Mesenchymal stem cell (in vitro differentiated cells and primary cell): Measurements from ENCODE around the gene ADAP1.

Experiments
- DNase-seq: peaks from one replicate; pipeline ENCODE4 v3.0.0-alpha.2; 2013
- H2AFZ ChIP-seq: one replicate; pipeline ENCODE4 v1.6.1; 2013; ENCODE audit warnings: low read depth, mild to moderate bottlenecking, control low read depth, inconsistent platforms, low read length, moderate library complexity
- H2AK5ac ChIP-seq: 2 replicates; pipeline ENCODE4 v1.6.1; 2013; ENCODE audit warnings: low read length, moderate library complexity, mild to moderate bottlenecking, inconsistent platforms; ENCODE audit not compliant: severe bottlenecking
- H2BK120ac ChIP-seq: one replicate; pipeline ENCODE4 v1.6.1; 2013; ENCODE audit warnings: low read depth, mild to moderate bottlenecking, inconsistent platforms, low read length, moderate library complexity
- H2BK12ac ChIP-seq, 2 experiments: one replicate each; pipeline ENCODE4 v1.6.1; 2013; ENCODE audit warnings: inconsistent platforms in 2 of 2, low read length in 2 of 2, mild to moderate bottlenecking in 2 of 2, moderate library complexity in 2 of 2, control low read depth in 1 of 2
- H2BK15ac ChIP-seq: one replicate; pipeline ENCODE4 v1.6.1; 2013; ENCODE audit warnings: mild to moderate bottlenecking, low read depth, inconsistent platforms; ENCODE audit not compliant: poor library complexity, severe bottlenecking
- H2BK5ac ChIP-seq: 2 replicates; pipeline ENCODE4 v1.6.1; 2013; ENCODE audit warnings: low read depth, mild to moderate bottlenecking, low read length, control low read depth, inconsistent platforms; ENCODE audit not compliant: poor library complexity, severe bottlenecking
- H3K14ac ChIP-seq, 2 experiments: one replicate each; pipeline ENCODE4 v1.6.1; 2013; ENCODE audit warnings: inconsistent platforms in 2 of 2, low read length in 2 of 2, control low read depth in 1 of 2, mild to moderate bottlenecking in 1 of 2, moderate library complexity in 1 of 2
- H3K18ac ChIP-seq, 2 experiments: one replicate each; pipeline ENCODE4 v1.6.1; 2013; ENCODE audit warnings: inconsistent platforms in 2 of 2, low read length in 2 of 2, control low read depth in 1 of 2, low read depth in 1 of 2, mild to moderate bottlenecking in 1 of 2
- H3K23ac ChIP-seq, 2 experiments: one replicate each; pipeline ENCODE4 v1.6.1; 2013; ENCODE audit warnings: inconsistent platforms in 2 of 2, low read length in 2 of 2, mild to moderate bottlenecking in 2 of 2, moderate library complexity in 2 of 2, control low read depth in 1 of 2
- H3K27ac ChIP-seq: 2 replicates; pipeline ENCODE4 v1.5.1; 2013; ENCODE audit warnings: mild to moderate bottlenecking, moderate library complexity, low read length, control low read depth, inconsistent platforms; ENCODE audit not compliant: poor library complexity, severe bottlenecking
- H3K27me3 ChIP-seq, 2 experiments: 2 replicates each; pipeline versions ENCODE4 v1.6.1 to v1.7.0; 2013; ENCODE audit warnings: low read length in 2 of 2, mild to moderate bottlenecking in 2 of 2, moderate library complexity in 2 of 2, control low read depth in 1 of 2, inconsistent platforms in 1 of 2; ENCODE audit not compliant: control insufficient read depth in 1 of 2, insufficient read depth in 1 of 2
- H3K36me3 ChIP-seq, 2 experiments: 2 replicates each; pipeline versions ENCODE4 v1.6.1 to v1.7.0; 2013; ENCODE audit warnings: low read length in 2 of 2, control low read depth in 1 of 2, inconsistent platforms in 1 of 2, low read depth in 1 of 2, mild to moderate bottlenecking in 1 of 2; ENCODE audit not compliant: insufficient read depth in 2 of 2, control insufficient read depth in 1 of 2
- H3K4ac ChIP-seq, 2 experiments: one replicate each; pipeline ENCODE4 v1.6.1; 2013; ENCODE audit warnings: inconsistent platforms in 2 of 2, low read length in 2 of 2, mild to moderate bottlenecking in 2 of 2, moderate library complexity in 2 of 2, control low read depth in 1 of 2, low read depth in 1 of 2
- H3K4me1 ChIP-seq: 2 replicates; pipeline ENCODE4 v1.6.1; 2013; ENCODE audit warnings: low read depth, low read length, control low read depth; ENCODE audit not compliant: control insufficient read depth, insufficient read depth
- H3K4me2 ChIP-seq: 2 replicates; pipeline ENCODE4 v1.6.1; 2013; ENCODE audit warnings: low read length, mild to moderate bottlenecking, inconsistent platforms; ENCODE audit not compliant: poor library complexity, severe bottlenecking
- H3K4me3 ChIP-seq, 2 experiments: 2 replicates each; pipeline versions ENCODE4 v1.5.1 to v1.7.0; 2013; ENCODE audit warnings: low read length in 2 of 2, mild to moderate bottlenecking in 2 of 2, control low read depth in 1 of 2, low read depth in 1 of 2; ENCODE audit not compliant: insufficient read depth in 1 of 2
- H3K79me1 ChIP-seq: replicated peaks from 2 replicates; pipeline ENCODE4 v1.6.1; 2013; ENCODE audit warnings: mild to moderate bottlenecking, control low read depth, low read length, inconsistent platforms; ENCODE audit not compliant: poor library complexity, severe bottlenecking
- H3K9ac ChIP-seq: 2 replicates; pipeline ENCODE4 v1.7.0; 2013; ENCODE audit warnings: mild to moderate bottlenecking, low read length, moderate library complexity
- H3K9me3 ChIP-seq: 2 replicates; pipeline ENCODE4 v1.7.0; 2013; ENCODE audit warnings: mild to moderate bottlenecking, low read length; ENCODE audit not compliant: control insufficient read depth
- H4K8ac ChIP-seq: one replicate; pipeline ENCODE4 v1.6.1; 2013; ENCODE audit warnings: inconsistent platforms, mild to moderate bottlenecking, low read length, moderate library complexity
- H4K91ac ChIP-seq: one replicate; pipeline ENCODE4 v1.6.1; 2013; ENCODE audit warnings: mild to moderate bottlenecking, low read length, inconsistent platforms
- WGBS: methylation state at CpG from one replicate; pipeline ENCODE4 v1.1.7; 2013; ENCODE audit warnings: mixed read lengths; 5-methylcytosine and 5-hydroxymethylcytosine counted together

Gene ADAP1

GRCh38 chr7:936386-937054 is 18.0 kb downstream of the ADAP1 start:
- H2AFZ ChIP-seq, result no peak overlapping the region
- no peak overlapping the region for H2BK120ac ChIP-seq
- DNase-seq, result peak; percentile 36
- H3K27ac ChIP-seq, result no peak overlapping the region
- H3K4me3 ChIP-seq, result no peak overlapping the region
- H3K4me1 ChIP-seq, result peaks cover 17% of the 10 kb centered on the region
- H2BK15ac ChIP-seq, result no peak overlapping the region
- H3K36me3 ChIP-seq, result no peaks in the 10 kb centered on the region
- peaks cover 11% of the 10 kb centered on the region for H3K9me3 ChIP-seq
- H3K79me1 ChIP-seq, result no peaks in the 10 kb centered on the region
- no peak overlapping the region for H3K14ac ChIP-seq
- peaks cover 9 to 31% of the 10 kb centered on the region in 2 experiments for H3K27me3 ChIP-seq
- peak overlapping the region; percentile 49 for H3K4me2 ChIP-seq
- H4K8ac ChIP-seq, result peak overlapping the region; percentile 41
- H2BK12ac ChIP-seq, result no peak overlapping the region
- no peak overlapping the region for H2BK5ac ChIP-seq
- H3K18ac ChIP-seq, result no peak overlapping the region
- WGBS, result 84% methylated on average over 19 of the region's 22 CpGs
- no peak overlapping the region for H3K4ac ChIP-seq
- no peak overlapping the region for H2AK5ac ChIP-seq
- no peak overlapping the region for H3K9ac ChIP-seq
- no peak overlapping the region for H3K23ac ChIP-seq
- no peak overlapping the region for H4K91ac ChIP-seq

- Histone ChIP-seq H4K8ac (no peak overlapping the region), H3K27me3 (peaks cover 15 to 31% of the 10 kb centered on the region in 2 experiments), H3K4me1 (peaks cover 17% of the 10 kb centered on the region), H3K4me3 (no peak overlapping the region), H3K4ac (no peak overlapping the region), H2BK5ac (no peak overlapping the region), H2BK120ac (no peak overlapping the region), H3K79me1 (no peaks in the 10 kb centered on the region), H3K9ac (no peak overlapping the region), H3K23ac (no peak overlapping the region), H2AK5ac (peak overlapping the region; percentile 37), H3K9me3 (peaks cover 7% of the 10 kb centered on the region), H2BK15ac (no peak overlapping the region), H3K14ac (no peak overlapping the region), H2AFZ (no peak overlapping the region), H3K18ac (no peak overlapping the region), H3K36me3 (no peaks in the 10 kb centered on the region), H3K27ac (no peak overlapping the region), H3K4me2 (no peak overlapping the region), H4K91ac (no peak overlapping the region), H2BK12ac (no peak overlapping the region)
- WGBS, result 95% methylated on average over 28 of the region's 28 CpGs
- DNase-seq, result no peak
Measured at GRCh38 chr7:935874-936385, 18.6 kb downstream of the ADAP1 start.

DNA sequence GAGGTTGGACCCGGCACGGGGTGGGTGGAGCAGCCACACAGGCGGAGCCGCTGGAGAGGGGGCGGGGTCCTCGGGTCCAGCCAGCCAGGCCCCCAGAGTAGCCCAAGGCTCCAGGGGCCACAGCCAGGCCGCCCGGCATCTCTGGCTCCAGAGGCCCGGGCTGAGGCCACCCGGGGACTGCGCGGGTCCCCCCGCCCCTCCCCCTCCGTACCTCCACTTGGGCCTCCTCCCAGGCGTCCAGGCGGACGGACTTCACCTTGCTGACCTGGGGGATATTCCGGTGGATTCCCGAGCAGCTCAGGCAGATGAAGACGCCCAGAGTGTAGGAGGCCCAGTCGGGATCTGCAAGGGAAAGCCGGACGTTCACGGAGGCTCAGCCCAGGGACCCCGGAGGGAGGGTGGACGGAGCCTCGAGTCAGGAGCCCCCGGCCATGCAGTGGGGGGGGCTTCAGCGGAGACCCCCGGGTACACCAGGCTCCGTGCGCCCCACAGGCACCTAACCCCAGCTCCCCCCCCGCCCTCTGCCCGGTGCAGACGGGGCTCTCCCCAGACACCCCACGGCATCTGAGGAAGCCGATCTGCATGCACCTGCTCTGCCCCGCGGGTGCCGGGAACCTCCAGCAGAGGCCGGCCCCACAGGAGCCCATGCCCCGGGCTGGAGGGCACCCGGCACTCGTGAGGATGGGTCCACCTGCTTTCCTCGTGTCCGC is 19.2 kb downstream of the ADAP1 start:
- Histone ChIP-seq H4K8ac (no peak overlapping the region), H3K14ac (no peak overlapping the region), H3K27ac (no peak overlapping the region), H2BK15ac (no peak overlapping the region), H3K36me3 (no peaks in the 10 kb centered on the region), H3K4me1 (peaks cover 17% of the 10 kb centered on the region), H2AFZ (no peak overlapping the region), H4K91ac (no peak overlapping the region), H3K4me3 (no peak overlapping the region), H3K9me3 (peaks cover 3% of the 10 kb centered on the region), H3K79me1 (no peaks in the 10 kb centered on the region), H3K23ac (no peak overlapping the region), H2BK12ac (no peak overlapping the region), H2BK5ac (no peak overlapping the region), H3K4me2 (no peak overlapping the region), H2BK120ac (no peak overlapping the region), H3K4ac (no peak overlapping the region), H3K18ac (no peak overlapping the region), H3K9ac (no peak overlapping the region), H2AK5ac (no peak overlapping the region), H3K27me3 (peaks cover 15 to 26% of the 10 kb centered on the region in 2 experiments)
- DNase-seq, result no peak
- 88% methylated on average over 46 of the region's 46 CpGs for WGBS

GRCh38 chr7:934469-935163 is 19.9 kb downstream of the ADAP1 start:
- 86% methylated on average over 34 of the region's 34 CpGs for WGBS
- H3K36me3 ChIP-seq, result no peaks in the 10 kb centered on the region

More at GRCh38 chr7:934469-935163, 19.9 kb downstream of the ADAP1 start:
- Histone ChIP-seq H3K4ac (no peak overlapping the region), H3K79me1 (no peaks in the 10 kb centered on the region), H2BK12ac (no peak overlapping the region), H3K9ac (no peak overlapping the region), H3K4me1 (peaks cover 17% of the 10 kb centered on the region), H3K4me3 (no peak overlapping the region), H4K8ac (no peak overlapping the region), H3K27me3 (peaks cover 15 to 26% of the 10 kb centered on the region in 2 experiments), H3K4me2 (no peak overlapping the region), H2BK120ac (no peak overlapping the region), H3K23ac (no peak overlapping the region), H2BK5ac (no peak overlapping the region), H3K14ac (no peak overlapping the region), H4K91ac (no peak overlapping the region), H3K27ac (no peak overlapping the region), H3K18ac (no peak overlapping the region), H2BK15ac (no peak overlapping the region), H2AFZ (no peak overlapping the region), H2AK5ac (no peak overlapping the region), H3K9me3 (no peaks in the 10 kb centered on the region)
- DNase-seq, result no peak
